Aortic smooth muscle cell (primary cell): ENCODE measurements around the gene MS4A1. TPM values are rescaled to one million over a fixed set of nuclear protein-coding genes. Genes with fewer than 3 reads are reported as not detected.

Experiments
- total RNA-seq: library from RNA; depleted of rRNA; stranded (reverse); fragments of >200 nt; gene quantifications from 2 replicates; pipeline ENCODE4 v1.2.3, GENCODE V29; 2014

MS4A1 gene
- not detected in 2 replicates for total RNA-seq

DNA sequence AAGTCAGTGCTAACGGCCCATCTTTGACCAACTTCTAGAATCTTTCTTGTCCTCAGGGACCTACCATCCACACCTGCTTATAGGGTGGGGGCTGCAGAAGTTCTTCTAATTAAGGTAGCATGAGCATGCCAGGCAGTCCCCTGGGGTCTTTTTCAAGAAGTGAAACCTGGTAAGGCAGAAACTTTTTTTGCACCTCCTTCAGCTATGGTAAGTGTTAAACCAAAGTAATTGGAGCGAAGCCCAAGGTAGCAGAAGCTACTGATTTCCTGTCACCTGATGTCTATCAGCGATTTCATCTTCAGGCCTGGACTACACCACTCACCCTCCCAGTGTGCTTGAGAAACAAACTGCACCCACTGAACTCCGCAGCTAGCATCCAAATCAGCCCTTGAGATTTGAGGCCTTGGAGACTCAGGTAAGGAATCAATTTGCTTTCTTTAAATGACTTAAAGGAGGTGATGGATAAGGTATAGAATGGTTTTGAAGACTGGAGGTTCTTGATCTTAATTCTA, at the start of gene MS4A1:
Gene MS4A1 (plus strand): TSS at position 317 of the 512 bp plus-strand sequence. CDS start 6,528 bp downstream, outside the sequence.

GRCh38 chr11:60429272-60429671, 26.4 kb upstream of the MS4A1 start, which contains the start of gene MS4A5:
Gene MS4A5 (plus strand): TSS chr11:60429572. CDS start chr11:60429675, 103 bp downstream.

DNA sequence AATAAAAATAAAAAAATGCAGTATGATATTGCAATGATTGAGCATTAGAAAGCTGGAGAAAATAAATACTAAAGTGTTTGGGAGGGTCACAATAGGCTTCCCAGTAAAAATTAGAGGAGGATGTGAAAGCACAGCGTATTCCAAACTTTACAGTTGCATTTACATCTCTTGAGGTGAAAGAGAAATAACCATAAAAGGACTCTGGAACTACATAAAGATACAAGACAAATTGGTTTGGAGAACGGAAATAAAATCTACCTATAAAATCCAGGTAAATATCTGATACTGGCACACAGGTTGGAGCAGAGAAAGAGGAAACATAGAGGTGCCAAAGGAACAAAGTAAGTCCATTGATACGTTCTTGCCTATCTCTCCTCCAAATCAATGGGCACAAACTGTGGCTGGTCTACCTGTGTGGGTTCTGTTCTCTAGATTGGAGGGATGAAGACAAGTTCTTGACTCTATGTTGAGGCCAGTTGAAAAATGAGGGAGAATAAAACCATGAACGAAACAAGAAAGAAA, 36.9 kb downstream of the MS4A1 start, which contains the start of gene MS4A12:
Gene MS4A12 (plus strand): TSS at position 291 of the 522 bp plus-strand sequence. CDS start 4,541 bp downstream, outside the sequence.

DNA sequence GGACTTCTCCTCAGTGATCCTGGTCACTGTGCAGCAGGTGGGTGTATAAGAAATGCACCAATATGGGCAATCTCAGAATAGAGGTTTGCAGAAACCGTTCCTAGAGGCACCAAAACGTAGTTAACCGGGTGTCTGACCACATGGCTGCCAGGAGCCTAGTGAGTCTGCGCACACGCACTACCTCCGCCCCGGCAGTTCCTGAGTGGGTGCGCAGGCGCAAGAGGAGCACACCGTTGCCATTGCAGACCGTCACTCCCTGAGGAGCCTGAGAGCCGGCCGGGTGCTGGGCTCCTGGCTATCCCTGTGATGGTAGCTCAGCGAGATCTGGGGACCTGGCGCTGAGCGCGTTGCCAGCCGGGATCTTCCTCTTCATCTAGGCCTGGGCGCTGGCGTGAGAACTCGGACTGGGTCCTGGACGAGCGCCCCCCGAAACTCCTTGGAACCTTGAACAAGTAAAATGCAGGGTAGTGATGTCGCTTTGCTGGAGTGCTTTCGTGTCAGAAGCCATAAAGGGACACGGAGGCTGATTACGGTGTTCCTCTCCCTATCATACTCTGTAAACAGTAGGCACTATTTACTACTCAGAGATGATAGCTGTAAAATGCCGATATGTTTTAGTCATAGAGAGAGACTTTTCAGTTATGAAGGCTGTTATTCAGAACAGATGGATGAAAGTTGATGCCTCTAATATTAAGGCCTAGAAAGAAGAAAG, 59.7 kb downstream of the MS4A1 start, which contains the start of gene MS4A13:
Gene MS4A13 (plus strand): TSS at position 249 of the 712 bp plus-strand sequence. CDS start 2,692 bp downstream, outside the sequence.

Other genes starting within 250 kb of the MS4A1 start
- gene MS4A4E, start 212.7 kb upstream of the MS4A1 start, total RNA-seq, result not detected in 2 replicates
- gene MS4A4A, start 175.2 kb upstream of the MS4A1 start, total RNA-seq, result not detected in 2 replicates
- not detected in 2 replicates for gene MS4A6E, start 128.6 kb upstream of the MS4A1 start, total RNA-seq
- gene MS4A7, start 77.3 kb upstream of the MS4A1 start, total RNA-seq, result not detected in 2 replicates
- gene MS4A14, start 59.4 kb upstream of the MS4A1 start, total RNA-seq, result not detected in 2 replicates
- gene MS4A5, start 26.3 kb upstream of the MS4A1 start, total RNA-seq, result not detected in 2 replicates
- not detected in 2 replicates for gene MS4A12, start 36.9 kb downstream of the MS4A1 start, total RNA-seq
- not detected in 2 replicates for gene MS4A13, start 59.5 kb downstream of the MS4A1 start, total RNA-seq
- not detected in 2 replicates for gene MS4A8, start 243.8 kb downstream of the MS4A1 start, total RNA-seq